IMR-90 (cell line): ENCODE data around the gene TCP11. TPM values are rescaled to one million over a fixed set of nuclear protein-coding genes. Genes with fewer than 3 reads are reported as not detected.

Experiments
- ATAC-seq: fragments of 200-7000 bp; cut with Tn5 transposase; 2 replicates; pipeline ENCODE4 v1.9.1; 2020; ENCODE audit warnings: low read depth, mild to moderate bottlenecking, moderate library complexity
- BruUV-seq: library from RNA; stranded (reverse); fragments of 400-500 nt; replicated peaks from 2 replicates; lab custom pipeline; 2021; lab: Mats Ljungman, UMichigan
- CTCF ChIA-PET: fragments of 300-600 bp; formaldehyde crosslinking; extraction: SDS; loops from one replicate; lab custom pipeline; 2021; ENCODE audit warnings: antibody characterized with exemption; lab: Yijun Ruan, JAX
- POLR2A ChIA-PET: fragments of 300-600 bp; sonication (Branson Sonifier 250); formaldehyde crosslinking; loops from one replicate; lab custom pipeline; 2022; ENCODE audit warnings: antibody characterized with exemption; ENCODE audit not compliant: unreplicated experiment; lab: Charles Lee
- DNase-seq: peaks from one replicate; pipeline ENCODE4 v3.0.0; 2013
- H2AFZ ChIP-seq: replicated peaks from 2 replicates; pipeline ENCODE3; 2013; ENCODE audit warnings: low read length, mild to moderate bottlenecking; ENCODE audit not compliant: poor library complexity
- H2AK5ac ChIP-seq: 2 replicates; pipeline ENCODE4 v1.6.1; 2013; ENCODE audit warnings: low read depth, low read length, inconsistent platforms
- H2AK9ac ChIP-seq: replicated peaks from 2 replicates; pipeline ENCODE3; 2013; ENCODE audit warnings: mild to moderate bottlenecking, low read depth, low read length, moderate library complexity; ENCODE audit not compliant: poor library complexity
- H2BK120ac ChIP-seq: 2 replicates; pipeline ENCODE4 v1.6.1; 2013; ENCODE audit warnings: low read depth, low read length, inconsistent platforms
- H2BK15ac ChIP-seq: 3 replicates; pipeline ENCODE4 v1.6.1; 2013; ENCODE audit warnings: low read depth, low read length, inconsistent platforms
- H2BK20ac ChIP-seq: 2 replicates; pipeline ENCODE4 v1.6.1; 2013; ENCODE audit warnings: low read depth, mild to moderate bottlenecking, inconsistent platforms, low read length, moderate library complexity
- H2BK5ac ChIP-seq: 2 replicates; pipeline ENCODE4 v1.6.1; 2013; ENCODE audit warnings: mild to moderate bottlenecking, low read depth, low read length, inconsistent platforms; ENCODE audit not compliant: poor library complexity, severe bottlenecking
- H3K14ac ChIP-seq: replicated peaks from 2 replicates; pipeline ENCODE4 v1.6.1; 2013; ENCODE audit warnings: low read depth, low read length, inconsistent platforms
- H3K18ac ChIP-seq: 2 replicates; pipeline ENCODE4 v1.6.1; 2013; ENCODE audit warnings: low read depth, low read length, control low read depth
- H3K23ac ChIP-seq: 2 replicates; pipeline ENCODE4 v1.6.1; 2013; ENCODE audit warnings: low read depth, low read length, inconsistent platforms
- H3K27ac ChIP-seq: 2 replicates; pipeline ENCODE4 v1.5.1; 2013; ENCODE audit warnings: mild to moderate bottlenecking, control low read depth, low read length; ENCODE audit not compliant: insufficient read depth
- H3K27me3 ChIP-seq: 2 replicates; pipeline ENCODE4 v1.6.1; 2013; ENCODE audit warnings: low read length; ENCODE audit not compliant: control insufficient read depth, insufficient read depth
- H3K36me3 ChIP-seq: 2 replicates; pipeline ENCODE4 v1.6.1; 2013; ENCODE audit warnings: low read length, mixed read lengths; ENCODE audit not compliant: control insufficient read depth, insufficient read depth
- H3K4ac ChIP-seq: 2 replicates; pipeline ENCODE4 v1.6.1; 2013; ENCODE audit warnings: low read depth, low read length, inconsistent platforms
- H3K4me1 ChIP-seq: 2 replicates; pipeline ENCODE4 v1.6.1; 2013; ENCODE audit warnings: low read length, mixed read lengths; ENCODE audit not compliant: control insufficient read depth, insufficient read depth
- H3K4me2 ChIP-seq: 2 replicates; pipeline ENCODE4 v1.6.1; 2013; ENCODE audit warnings: low read depth, mild to moderate bottlenecking, control low read depth, low read length, moderate library complexity
- H3K4me3 ChIP-seq: 2 replicates; pipeline ENCODE4 v1.5.1; 2013; ENCODE audit warnings: low read depth, mild to moderate bottlenecking, control low read depth, low read length, moderate library complexity; ENCODE audit not compliant: insufficient read depth
- H3K56ac ChIP-seq: 2 replicates; pipeline ENCODE4 v1.6.1; 2013; ENCODE audit warnings: low read length, inconsistent platforms; ENCODE audit not compliant: insufficient read depth; ENCODE audit errors: extremely low read depth
- H3K79me1 ChIP-seq, 2 experiments: 2 replicates each; pipeline ENCODE4 v1.6.1; 2013; ENCODE audit warnings: low read length in 2 of 2, inconsistent platforms in 1 of 2, low read depth in 1 of 2
- H3K9ac ChIP-seq: 2 replicates; pipeline ENCODE4 v1.6.1; 2013; ENCODE audit warnings: low read depth, low read length, control low read depth
- H3K9me1 ChIP-seq: 2 replicates; pipeline ENCODE4 v1.6.1; 2013; ENCODE audit warnings: low read length, inconsistent platforms; ENCODE audit not compliant: insufficient read depth
- H3K9me3 ChIP-seq: 2 replicates; pipeline ENCODE4 v1.6.1; 2013; ENCODE audit warnings: low read length; ENCODE audit not compliant: control insufficient read depth, insufficient read depth
- H4K20me1 ChIP-seq: 2 replicates; pipeline ENCODE4 v1.6.1; 2013; ENCODE audit warnings: low read length, inconsistent platforms; ENCODE audit not compliant: insufficient read depth
- H4K5ac ChIP-seq: 2 replicates; pipeline ENCODE4 v1.6.1; 2013; ENCODE audit warnings: mild to moderate bottlenecking, low read depth, low read length, control low read depth
- H4K8ac ChIP-seq, 2 experiments: 2 replicates each; pipeline ENCODE4 v1.6.1; 2013; ENCODE audit warnings: low read depth in 2 of 2, low read length in 2 of 2, control low read depth in 1 of 2, inconsistent platforms in 1 of 2
- H4K91ac ChIP-seq: 2 replicates; pipeline ENCODE4 v1.6.1; 2013; ENCODE audit warnings: low read depth, low read length, inconsistent platforms; ENCODE audit not compliant: insufficient read depth
- BHLHE40 ChIP-seq: fragments of 150-350 bp; IDR thresholded peaks from 2 replicates; pipeline ENCODE4 v1.6.1; 2016; ENCODE audit warnings: mild to moderate bottlenecking, low read depth, low read length
- CEBPB ChIP-seq: IDR thresholded peaks from 2 replicates; pipeline ENCODE4 v1.6.1; 2012; ENCODE audit warnings: low read depth, low read length, improper control_type of control experiment
- CHD1 ChIP-seq: IDR thresholded peaks from 2 replicates; pipeline ENCODE4 v1.6.1; 2012; ENCODE audit warnings: low read depth, low read length, improper control_type of control experiment
- FOS ChIP-seq: fragments of 150-350 bp; IDR thresholded peaks from 2 replicates; pipeline ENCODE4 v1.6.1; 2016; ENCODE audit warnings: low read depth, low read length
- MAZ ChIP-seq: IDR thresholded peaks from 2 replicates; pipeline ENCODE4 v1.6.1; 2012; ENCODE audit warnings: low read depth, mild to moderate bottlenecking, low read length, improper control_type of control experiment, moderate library complexity, borderline replicate concordance
- MXI1 ChIP-seq: IDR thresholded peaks from 2 replicates; pipeline ENCODE4 v1.6.1; 2012; ENCODE audit warnings: low read depth, mild to moderate bottlenecking, low read length, moderate library complexity, borderline replicate concordance
- NFE2L2 ChIP-seq: fragments of 150-350 bp; IDR thresholded peaks from 2 replicates; pipeline ENCODE4 v1.6.1; 2016; ENCODE audit warnings: low read depth, mild to moderate bottlenecking, low read length
- RAD21 ChIP-seq: IDR thresholded peaks from 2 replicates; pipeline ENCODE4 v1.6.1; 2012; ENCODE audit warnings: low read length, improper control_type of control experiment
- RCOR1 ChIP-seq: IDR thresholded peaks from 2 replicates; pipeline ENCODE4 v1.6.1; 2012; ENCODE audit warnings: mild to moderate bottlenecking, low read length, improper control_type of control experiment; ENCODE audit not compliant: insufficient replicate concordance
- RFX5 ChIP-seq: IDR thresholded peaks from 2 replicates; pipeline ENCODE4 v1.8.0; 2012; ENCODE audit warnings: low read depth, mild to moderate bottlenecking, low read length, moderate library complexity
- SMC3 ChIP-seq: fragments of 150-350 bp; IDR thresholded peaks from 2 replicates; pipeline ENCODE4 v1.6.1; 2016; ENCODE audit warnings: low read depth, mild to moderate bottlenecking, antibody characterized with exemption, low read length, moderate library complexity
- USF2 ChIP-seq: fragments of 150-350 bp; IDR thresholded peaks from 2 replicates; pipeline ENCODE4 v1.6.1; 2017; ENCODE audit warnings: mild to moderate bottlenecking, antibody characterized with exemption, low read length, low read depth
- WGBS, 2 experiments: methylation state at CpG; one replicate each; pipeline versions ENCODE4 v1.1.5 to v1.1.7; 2013; ENCODE audit warnings: missing lambda C conversion rate in 2 of 2; ENCODE audit not compliant: insufficient read length in 1 of 2; ENCODE audit errors: extremely low coverage in 2 of 2; 5-methylcytosine and 5-hydroxymethylcytosine counted together
- dilution Hi-C: fragments of 300-500 bp; cut with HindIII; formaldehyde crosslinking; loops from one replicate; pipeline ENCODE4 v1.14.3; 2018; ENCODE audit warnings: low sequenced_read_pairs; ENCODE audit not compliant: unreplicated experiment
- in situ Hi-C: fragments of 300-500 bp; cut with MboI; formaldehyde crosslinking; loops from 3 replicates; pipeline ENCODE4 v1.14.3; 2019; ENCODE audit warnings: low sequenced_read_pairs, inconsistent platforms, mixed read lengths
- intact Hi-C: fragments of 100-400 bp; cut with micrococcal nuclease; formaldehyde crosslinking; loops from 2 replicates; pipeline ENCODE4 v1.10.0; 2022
- polyA plus RNA-seq, 3 experiments: library from polyadenylated mRNA; depleted of rRNA; stranded (reverse); fragments of >200 nt; gene quantifications; 2 replicates each; pipeline ENCODE4 v1.2.3, GENCODE V29; 2012; ENCODE audit warnings: low replicate concordance in 1 of 3
- total RNA-seq: library from RNA; depleted of rRNA; stranded (reverse); fragments of >200 nt; gene quantifications from 2 replicates; pipeline ENCODE4 v1.2.3, GENCODE V29; 2012
- TF ChIP-seq, protein P1 (sequence below): fragments of 150-350 bp; IDR thresholded peaks from 2 replicates; pipeline ENCODE4 v1.6.1; 2016; ENCODE audit warnings: low read depth, mild to moderate bottlenecking, low read length, moderate library complexity, borderline replicate concordance
- TF ChIP-seq, protein P2 (sequence below): conservative IDR thresholded peaks from 2 replicates; pipeline ENCODE4 v1.5.1; 2012; ENCODE audit warnings: mild to moderate bottlenecking, low read depth, low read length, improper control_type of control experiment

TCP11 gene
- total and polyA plus RNA-seq, 2 of the 4 experiments (the other 2 are of a cell fraction): 0.34 to 0.36 TPM

- Histone ChIP-seq H3K36me3 (peaks cover 58% of the 10 kb centered on the region), H3K14ac (no peak overlapping the region), H2BK20ac (no peak overlapping the region), H3K9me1 (no peaks in the 10 kb centered on the region), H2BK5ac (no peak overlapping the region), H3K18ac (no peak overlapping the region), H3K4ac (no peak overlapping the region), H3K4me2 (no peak overlapping the region), H2BK120ac (no peak overlapping the region), H3K9ac (no peak overlapping the region), H2AK5ac (no peak overlapping the region), H4K5ac (no peak overlapping the region), H3K27me3 (no peaks in the 10 kb centered on the region), H3K4me3 (no peak overlapping the region), H2BK15ac (no peak overlapping the region), H4K8ac (no peak overlapping the region), H3K56ac (no peak overlapping the region), H4K20me1 (no peaks in the 10 kb centered on the region; the same call in 1 of the 2 replicates), H2AFZ (no peak overlapping the region), H3K4me1 (no peaks in the 10 kb centered on the region), H3K27ac (no peak overlapping the region), H3K79me1 (no peaks in the 10 kb centered on the region), H3K9me3 (no peaks in the 10 kb centered on the region), H4K91ac (no peak overlapping the region), H3K23ac (no peak overlapping the region), H2AK9ac (no peak overlapping the region)
- CTCF ChIA-PET: no interaction called here
- intact Hi-C loops (no loop called here), in situ Hi-C loops (no loop called here), dilution Hi-C loops (no loop called here)
- POLR2A ChIA-PET: no interaction called here
- ATAC-seq (no peak), DNase-seq (no peak)
- no TSS peak for BruUV-seq
- 100% methylated on average over 5 of the region's 9 CpGs; no CpG with 5 or more reads in 1 of the 2 experiments for WGBS, 2 experiments
- TF ChIP-seq CEBPB (no peak), RCOR1 (no peak), USF2 (no peak), FOS (no peak), MXI1 (no peak), RAD21 (no peak), NFE2L2 (no peak), SMC3 (no peak), MAZ (no peak), BHLHE40 (no peak), CHD1 (no peak), RFX5 (no peak)
- TF ChIP-seq, protein P1, sequence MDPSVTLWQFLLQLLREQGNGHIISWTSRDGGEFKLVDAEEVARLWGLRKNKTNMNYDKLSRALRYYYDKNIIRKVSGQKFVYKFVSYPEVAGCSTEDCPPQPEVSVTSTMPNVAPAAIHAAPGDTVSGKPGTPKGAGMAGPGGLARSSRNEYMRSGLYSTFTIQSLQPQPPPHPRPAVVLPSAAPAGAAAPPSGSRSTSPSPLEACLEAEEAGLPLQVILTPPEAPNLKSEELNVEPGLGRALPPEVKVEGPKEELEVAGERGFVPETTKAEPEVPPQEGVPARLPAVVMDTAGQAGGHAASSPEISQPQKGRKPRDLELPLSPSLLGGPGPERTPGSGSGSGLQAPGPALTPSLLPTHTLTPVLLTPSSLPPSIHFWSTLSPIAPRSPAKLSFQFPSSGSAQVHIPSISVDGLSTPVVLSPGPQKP: no peak
- TF ChIP-seq, protein P2, sequence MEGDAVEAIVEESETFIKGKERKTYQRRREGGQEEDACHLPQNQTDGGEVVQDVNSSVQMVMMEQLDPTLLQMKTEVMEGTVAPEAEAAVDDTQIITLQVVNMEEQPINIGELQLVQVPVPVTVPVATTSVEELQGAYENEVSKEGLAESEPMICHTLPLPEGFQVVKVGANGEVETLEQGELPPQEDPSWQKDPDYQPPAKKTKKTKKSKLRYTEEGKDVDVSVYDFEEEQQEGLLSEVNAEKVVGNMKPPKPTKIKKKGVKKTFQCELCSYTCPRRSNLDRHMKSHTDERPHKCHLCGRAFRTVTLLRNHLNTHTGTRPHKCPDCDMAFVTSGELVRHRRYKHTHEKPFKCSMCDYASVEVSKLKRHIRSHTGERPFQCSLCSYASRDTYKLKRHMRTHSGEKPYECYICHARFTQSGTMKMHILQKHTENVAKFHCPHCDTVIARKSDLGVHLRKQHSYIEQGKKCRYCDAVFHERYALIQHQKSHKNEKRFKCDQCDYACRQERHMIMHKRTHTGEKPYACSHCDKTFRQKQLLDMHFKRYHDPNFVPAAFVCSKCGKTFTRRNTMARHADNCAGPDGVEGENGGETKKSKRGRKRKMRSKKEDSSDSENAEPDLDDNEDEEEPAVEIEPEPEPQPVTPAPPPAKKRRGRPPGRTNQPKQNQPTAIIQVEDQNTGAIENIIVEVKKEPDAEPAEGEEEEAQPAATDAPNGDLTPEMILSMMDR: no peak
Observed at GRCh38 chr6:35083507-35083906, 57.6 kb downstream of the TCP11 start.
